HG02852 (cell line): Measurements from ENCODE around the gene HCN4.

Experiments used
- ATAC-seq: cut with Tn5 transposase; IDR thresholded peaks from one replicate; pipeline ENCODE4 v1.9.1; 2021; ENCODE audit warnings: mild to moderate bottlenecking, moderate library complexity; ENCODE audit not compliant: unreplicated experiment

Gene HCN4

DNA sequence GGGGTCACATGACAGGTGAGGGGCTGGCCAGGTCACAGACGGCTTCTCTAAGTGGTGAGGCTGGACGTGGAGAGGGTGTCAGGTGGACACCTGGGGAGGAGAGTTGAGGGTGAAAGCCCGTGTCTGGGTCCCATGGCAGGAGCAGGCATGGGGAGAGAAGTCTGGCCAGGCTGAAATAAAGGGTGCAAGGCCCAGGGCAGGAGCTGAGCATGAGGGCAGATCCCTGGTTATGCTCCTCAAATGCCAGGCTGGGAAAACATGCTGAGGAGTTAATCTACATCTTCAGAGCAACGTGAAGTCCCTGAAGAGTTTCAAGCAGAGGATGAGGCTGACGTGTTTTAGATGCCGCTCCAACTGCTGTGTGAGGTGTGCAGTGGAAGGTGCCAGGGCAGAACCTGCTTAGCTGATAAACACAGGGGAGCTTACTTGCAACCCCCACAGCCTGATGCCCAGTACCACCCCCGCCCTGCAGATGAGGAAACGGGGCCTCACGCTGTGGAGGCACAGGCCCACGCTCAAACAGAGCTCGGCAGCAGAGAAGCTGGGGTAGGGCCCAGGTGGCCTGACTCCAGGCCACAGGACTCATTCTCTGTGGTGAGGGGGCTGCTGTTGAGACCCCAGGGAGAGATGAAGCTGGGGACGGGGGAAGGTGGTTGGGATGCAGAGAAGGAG, 40.5 kb downstream of the HCN4 start:
- ATAC-seq: no peak

DNA sequence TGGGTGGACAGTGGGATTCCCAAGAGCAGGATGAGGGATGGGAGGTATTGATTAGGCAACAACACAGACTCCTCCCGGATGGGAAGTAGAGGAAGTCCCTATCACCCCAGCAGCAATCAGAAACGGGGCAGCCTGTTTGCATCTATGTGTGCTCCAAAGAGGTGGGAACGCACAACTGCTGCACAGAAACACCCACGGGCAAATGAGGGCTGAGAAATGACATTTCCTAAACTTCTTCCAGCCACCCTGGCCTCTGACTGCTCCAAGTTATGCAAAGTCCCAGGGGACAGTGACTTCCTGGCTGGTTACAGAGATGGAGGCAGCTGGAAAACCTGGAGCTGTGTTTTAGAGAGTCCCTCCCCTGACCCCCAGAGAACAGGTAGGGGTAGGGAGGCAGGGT, 42.6 kb downstream of the HCN4 start:
- ATAC-seq: no peak

DNA sequence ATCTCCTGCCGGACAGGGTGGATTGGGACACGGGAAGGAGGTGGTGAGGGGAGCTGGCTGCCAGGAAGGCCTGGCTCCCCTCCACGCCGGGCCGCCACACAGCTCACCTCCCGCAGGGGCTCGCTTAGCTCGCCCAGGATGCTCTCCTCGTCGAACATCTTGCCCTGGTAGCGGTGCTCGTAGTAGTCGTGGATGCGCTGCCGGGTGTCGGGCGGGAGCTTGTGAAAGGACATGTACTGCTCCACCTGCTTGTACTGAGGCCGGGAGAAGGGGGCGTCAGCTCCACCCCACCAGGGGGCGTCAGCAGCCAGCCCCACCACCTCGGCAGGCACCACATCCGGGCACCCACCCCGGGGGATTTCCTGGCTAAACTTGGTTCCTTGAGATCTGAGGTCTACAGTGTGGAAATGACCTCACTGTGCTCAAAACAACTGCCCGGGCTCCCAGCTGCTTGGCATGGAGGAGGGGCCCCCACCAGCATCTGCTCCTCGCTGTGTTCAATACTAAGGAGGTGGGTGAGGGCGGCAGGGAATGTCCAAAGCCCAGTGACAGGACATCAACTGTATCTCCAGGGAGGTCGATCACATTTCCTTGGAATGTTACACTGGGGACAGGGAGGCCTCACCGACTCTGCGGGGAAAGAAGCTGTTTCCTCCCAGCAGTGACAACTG, 43.4 kb downstream of the HCN4 start:
- no peak for ATAC-seq

DNA sequence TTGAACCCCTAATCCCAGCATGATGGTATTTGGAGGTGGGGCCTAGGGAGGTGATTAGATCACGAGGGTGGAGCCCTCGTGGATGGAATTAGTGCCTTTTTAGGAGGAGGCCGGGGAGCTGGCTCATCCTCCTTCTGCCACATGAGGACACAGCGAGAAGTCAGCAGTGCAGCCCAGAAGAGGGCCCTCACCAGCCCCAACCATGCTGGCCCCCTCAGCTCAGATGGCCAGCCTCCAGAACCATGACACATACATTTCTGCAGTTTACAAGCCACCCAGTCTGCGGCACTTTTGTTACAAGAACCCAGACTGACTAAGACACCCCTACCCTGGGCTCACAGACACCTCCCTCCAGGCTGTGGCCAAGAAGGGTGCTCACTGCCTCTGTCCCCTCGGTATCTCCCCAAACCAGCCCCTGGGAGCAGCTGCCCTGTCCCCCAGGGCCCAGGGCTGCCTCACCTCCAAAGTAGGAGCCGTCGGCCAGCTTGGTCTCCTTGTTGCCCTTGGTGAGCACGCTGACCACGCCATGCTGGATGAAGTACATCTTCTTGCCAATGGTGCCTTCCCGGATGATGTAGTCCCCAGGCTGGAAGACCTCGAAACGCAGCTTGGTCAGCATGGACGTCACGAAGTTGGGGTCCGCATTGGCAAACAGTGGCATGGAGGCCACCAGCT, 44.1 kb downstream of the HCN4 start:
- no peak for ATAC-seq

DNA sequence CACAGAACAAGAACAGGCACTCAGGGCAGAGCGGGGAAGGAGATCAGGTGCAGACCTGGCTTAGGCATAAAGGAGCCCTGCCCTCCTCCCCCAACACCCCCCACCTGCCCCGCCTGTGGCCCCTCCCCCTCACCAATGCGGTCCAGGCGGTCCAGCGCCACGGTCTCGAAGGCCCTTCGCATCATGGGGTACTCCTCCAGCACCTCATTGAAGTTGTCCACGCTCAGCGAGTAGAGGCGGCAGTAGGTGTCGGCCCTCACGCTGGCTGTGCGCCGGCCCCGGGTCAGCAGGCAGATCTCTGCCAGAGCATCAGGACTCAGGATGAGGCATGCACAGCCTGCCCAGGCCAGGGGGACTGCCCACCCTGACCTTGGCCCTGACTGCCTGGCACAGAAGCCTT, 44.8 kb downstream of the HCN4 start:
- ATAC-seq: no peak

DNA sequence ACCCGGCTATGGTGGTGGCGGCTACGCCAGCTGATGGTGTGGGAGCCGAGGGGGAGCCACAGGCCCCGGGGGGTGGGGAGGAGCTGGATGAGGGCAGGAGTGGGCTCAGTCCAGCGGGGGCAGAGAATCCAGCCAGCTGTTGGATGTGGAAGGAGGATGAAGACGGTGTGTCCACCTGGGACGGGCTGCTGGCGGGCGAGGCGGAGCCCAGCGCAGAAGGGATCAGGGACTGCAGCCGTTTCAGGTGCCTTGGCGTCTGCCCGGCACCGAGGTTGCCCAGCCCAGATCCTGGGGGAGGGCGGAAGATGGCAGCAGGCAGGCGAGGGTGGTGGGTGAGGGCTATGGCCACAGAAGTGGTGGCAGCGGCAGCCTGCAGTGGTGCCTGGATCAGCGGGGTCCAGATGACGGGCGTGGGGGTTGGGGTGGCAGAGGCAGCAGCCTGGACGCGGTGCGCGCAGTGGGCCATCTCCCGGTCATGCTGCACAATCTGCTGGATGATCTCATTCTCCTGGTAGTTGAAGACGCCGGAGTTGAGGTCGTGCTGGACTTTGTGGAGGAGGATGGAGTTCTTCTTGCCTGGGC, 45.3 kb downstream of the HCN4 start:
- ATAC-seq: no peak

DNA sequence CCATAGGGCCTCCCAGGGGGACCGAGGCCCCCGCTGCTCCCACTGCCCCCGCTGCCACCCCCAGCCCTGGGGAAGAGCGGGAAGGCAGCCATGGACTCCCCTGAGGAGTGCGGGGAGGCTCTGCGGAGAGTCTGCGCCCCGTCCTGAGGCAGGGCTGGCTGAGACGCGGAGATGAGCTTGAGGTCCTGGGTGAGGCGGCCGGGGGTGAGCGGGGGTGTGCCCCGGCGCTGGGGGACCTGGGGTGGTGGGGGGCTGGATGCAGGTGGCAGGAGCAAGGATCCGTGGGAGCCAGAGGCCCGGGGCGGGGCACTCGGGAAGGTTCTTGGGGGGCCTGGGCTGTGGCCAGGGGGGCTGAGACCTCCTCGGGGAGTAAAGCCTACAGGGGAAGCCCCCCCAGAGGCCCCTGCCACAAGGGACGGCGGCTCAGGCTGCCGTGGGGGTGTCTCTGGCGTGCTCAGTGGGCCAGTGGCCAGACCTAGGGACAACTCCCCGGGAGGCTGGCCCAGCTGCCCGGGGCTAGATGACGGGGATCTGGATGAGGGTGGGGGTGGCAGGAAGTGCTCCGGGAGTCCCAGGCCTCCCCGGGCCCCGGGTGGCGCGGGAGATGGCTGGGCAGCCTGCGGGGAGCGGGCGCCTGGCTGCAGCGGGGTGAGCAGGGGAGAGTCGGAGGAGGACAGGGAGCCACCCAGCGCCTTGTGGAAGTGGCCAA, 45.9 kb downstream of the HCN4 start:
- no peak for ATAC-seq

DNA sequence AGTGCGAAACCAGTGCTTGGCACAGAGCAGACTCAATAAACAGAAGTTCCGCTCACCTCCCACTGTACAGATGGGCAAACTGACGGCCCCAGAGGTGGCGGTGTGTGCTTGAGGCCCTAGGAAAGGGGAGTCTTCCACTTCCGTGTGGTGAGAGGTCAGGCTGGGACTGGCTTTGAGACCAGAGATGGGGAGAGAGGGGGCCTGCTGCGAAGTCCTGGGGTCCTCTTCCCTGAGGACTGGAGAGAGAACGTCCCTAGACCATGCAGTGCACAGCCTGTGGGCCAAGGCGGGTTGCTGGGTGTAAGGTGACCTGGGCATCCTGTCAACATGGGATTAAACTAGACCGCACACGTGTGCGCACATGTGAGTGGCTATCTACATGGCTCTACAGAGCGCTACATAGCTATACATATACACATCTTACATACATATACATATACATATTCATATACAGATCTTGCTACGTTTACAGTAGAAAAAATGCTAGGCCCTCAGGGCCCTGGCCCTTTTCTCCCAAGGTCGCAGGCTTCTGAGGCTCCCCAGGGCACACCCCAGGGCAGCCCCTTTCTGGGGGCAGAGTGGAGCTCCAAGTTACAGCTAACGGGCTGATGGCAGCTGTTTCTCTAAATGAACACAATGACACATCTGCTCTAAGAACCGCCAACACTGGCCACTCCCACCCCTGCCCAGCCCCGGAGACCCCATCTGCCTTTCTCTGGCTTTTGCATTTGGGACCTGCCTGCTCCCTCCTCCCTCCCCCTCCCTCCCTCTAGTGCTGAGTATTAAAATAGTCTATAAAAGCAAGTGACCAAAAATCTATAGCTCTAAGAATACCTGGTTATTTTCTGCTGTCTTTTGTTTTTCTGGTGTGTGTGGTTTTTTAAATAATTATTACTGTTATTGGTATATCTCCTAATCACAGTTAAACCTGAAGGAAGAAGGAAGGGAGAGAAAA, 47.0 kb downstream of the HCN4 start:
- ATAC-seq: no peak

DNA sequence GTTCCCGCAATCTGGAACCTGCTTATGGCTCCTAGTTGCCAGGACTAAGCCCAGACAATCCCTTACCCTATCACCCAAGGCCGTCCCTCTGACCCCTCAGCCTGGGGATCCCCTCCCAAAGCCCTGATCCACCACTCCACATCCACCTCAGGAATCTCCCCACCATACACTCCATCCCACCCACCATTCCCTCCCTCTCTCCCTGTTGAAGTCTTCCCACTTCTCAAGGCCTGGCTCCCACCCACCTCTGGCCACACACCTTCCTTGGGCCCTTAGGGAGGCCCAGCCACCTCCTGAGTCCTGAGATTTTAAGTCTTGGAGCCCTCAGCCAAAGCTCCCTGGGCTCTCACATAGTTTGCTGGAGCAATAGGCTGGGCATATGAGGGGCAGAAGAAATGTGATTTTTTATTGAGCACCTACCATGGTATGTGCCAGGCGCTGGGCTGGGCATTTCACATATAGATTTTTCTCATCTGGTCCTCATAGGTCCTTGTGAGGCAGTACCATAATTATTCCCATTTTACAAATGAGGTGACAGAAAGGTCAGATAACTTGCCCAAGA, 48.1 kb downstream of the HCN4 start:
- no peak for ATAC-seq

DNA sequence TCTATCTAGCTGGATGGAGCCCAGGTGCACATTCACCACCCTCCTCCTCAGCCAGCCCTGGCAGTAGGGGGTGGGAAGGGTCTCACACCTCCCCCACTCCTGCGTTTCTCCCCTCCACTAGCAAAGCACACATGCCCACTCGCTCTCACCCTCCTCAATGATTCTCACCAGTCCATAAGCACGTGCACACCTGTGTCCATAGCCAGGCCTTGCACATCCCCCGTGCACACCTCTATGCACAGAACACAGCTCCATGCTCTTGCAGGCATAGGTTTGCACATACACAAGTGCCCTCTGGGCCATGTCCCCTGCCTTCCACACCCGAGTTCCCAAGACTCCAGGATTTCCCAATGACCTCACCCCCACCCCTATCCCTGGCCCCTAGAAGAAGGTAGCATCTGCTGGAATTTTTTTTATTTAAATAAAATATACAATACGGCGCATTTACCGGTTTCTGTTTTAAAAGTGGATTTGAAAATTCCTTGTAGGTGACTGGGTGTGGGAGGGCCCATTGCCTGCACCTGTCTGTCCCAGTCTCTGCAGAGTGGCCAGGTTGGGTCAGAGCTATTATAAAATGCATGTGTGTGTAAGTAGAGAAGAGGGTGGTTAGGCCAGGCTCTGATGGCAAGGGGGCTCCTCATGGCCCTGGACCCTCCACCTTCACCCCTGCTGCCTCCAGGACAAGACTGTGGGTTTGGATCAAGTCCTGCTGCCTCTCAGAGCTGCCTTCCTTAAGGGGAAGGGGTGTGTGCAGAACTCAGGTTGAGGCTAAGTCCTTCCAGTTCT, 49.1 kb downstream of the HCN4 start:
- ATAC-seq: no peak

DNA sequence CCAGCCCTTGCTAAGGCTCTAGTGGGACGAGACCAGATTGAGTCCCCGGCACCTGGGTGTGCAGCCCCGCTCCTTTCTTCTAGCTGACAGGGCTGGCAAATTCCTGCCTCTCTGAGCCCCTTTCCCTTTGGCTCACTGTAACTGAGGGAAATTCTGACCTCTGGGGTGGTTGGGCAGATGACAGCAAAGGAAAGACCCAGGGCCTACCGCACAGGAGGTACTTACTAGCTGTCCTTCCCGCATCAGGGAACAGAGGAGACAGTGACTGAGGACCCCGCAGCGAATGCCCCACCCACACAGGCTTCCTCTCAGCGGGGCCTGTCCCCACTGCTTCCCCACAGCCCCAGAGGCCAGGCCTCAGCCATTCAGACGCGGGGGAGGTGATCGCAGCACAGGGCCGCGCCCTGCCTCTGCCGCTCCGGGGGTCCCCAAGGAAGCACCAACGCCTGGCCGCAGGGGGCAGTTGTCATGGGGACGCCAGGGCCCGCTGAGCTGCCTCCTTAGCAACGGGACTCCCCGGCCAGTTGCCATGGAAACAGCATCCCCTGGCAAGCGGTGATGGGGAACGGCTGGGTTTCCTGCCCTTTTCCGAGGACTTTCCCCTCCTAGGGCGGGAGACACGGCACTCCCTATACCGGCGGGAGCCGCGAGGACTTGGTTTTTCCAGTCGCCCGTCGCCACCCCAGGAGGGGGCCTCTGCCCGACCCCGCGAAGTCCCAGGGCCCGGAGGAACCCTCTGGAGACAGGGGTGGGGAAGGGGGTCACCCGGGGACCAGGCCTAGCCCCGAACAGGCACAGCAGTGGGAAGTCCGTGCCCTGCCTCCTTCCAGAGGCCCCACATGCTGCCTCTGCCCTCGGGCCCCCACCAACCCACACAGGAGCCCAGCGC, 50.1 kb downstream of the HCN4 start:
- ATAC-seq: peak; percentile 66

DNA sequence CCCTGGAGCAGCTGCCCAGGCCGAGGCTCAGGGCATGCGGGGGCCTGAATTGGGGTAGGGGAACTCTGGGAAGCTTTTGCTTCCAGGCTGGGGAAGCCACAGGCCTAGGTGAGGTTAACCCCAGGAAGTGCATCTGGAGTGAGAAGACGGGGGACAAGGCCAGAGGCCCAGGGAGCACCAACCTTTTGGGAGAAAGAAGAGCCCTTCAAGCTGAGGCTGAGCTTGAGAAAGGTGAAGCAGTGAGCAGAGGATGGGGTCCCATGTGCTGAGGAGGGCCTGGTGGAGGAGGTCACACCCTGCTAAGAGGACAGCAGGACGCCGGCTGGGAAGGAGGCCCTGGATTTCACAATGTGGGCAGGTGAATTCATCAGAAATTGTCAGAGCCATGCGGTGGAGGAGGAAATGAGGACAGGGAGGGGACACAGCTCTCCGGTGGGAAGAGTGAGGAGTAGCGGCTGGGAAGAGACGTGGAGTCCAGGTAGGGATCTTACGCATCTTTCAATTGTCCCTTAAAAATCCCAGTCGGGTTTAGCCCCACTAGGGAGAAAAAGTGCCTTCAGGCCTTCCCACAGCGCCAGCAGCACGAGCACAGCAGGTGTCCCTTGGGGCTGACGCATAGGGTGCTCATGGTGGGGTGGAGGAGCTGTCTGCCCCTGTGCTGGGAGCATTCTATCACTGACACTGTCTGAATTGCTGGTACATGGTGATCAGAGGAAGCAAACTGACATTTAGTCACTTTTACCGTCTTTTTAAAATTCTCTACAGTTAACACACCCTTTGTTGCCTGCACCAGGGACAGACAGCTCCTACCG, 50.9 kb downstream of the HCN4 start:
- no peak for ATAC-seq

DNA sequence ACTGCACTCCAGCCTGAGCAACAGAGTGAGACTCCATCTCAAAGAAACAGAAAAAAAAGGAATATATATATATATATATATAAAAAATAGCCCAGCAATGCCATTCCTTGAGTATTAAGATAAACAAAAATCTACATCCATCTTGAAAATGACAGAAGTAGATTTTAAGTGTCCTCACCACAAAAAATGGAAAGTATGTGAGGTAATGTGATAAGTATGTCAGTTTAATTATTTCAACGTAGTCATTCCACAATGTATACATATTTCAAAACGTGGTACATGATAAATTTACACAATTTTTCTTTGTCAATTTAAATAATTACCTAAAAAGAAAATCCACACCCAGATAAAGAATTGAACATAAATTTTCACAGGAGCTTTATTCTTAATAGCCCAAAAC, 54.9 kb downstream of the HCN4 start:
- ATAC-seq: no peak

DNA sequence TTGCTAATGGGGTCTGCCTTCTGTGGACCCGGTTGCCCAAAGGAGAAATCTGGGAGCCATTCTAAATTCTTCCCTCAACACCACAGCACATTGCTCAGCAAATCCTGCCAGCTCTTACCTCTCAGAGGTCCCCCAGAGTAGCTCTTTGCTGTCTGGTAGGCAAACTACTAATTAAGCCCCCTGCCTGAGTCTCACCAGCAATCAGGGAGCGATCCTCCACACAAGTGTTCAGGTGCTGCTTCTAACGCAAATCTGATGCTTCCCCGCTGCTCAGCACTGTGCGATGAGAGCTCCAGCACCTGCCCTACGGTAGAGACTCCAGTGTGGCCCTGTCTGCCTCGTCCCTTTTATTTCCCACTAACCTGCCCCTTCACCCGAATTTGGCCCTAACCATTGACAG, 60.5 kb downstream of the HCN4 start:
- no peak for ATAC-seq

DNA sequence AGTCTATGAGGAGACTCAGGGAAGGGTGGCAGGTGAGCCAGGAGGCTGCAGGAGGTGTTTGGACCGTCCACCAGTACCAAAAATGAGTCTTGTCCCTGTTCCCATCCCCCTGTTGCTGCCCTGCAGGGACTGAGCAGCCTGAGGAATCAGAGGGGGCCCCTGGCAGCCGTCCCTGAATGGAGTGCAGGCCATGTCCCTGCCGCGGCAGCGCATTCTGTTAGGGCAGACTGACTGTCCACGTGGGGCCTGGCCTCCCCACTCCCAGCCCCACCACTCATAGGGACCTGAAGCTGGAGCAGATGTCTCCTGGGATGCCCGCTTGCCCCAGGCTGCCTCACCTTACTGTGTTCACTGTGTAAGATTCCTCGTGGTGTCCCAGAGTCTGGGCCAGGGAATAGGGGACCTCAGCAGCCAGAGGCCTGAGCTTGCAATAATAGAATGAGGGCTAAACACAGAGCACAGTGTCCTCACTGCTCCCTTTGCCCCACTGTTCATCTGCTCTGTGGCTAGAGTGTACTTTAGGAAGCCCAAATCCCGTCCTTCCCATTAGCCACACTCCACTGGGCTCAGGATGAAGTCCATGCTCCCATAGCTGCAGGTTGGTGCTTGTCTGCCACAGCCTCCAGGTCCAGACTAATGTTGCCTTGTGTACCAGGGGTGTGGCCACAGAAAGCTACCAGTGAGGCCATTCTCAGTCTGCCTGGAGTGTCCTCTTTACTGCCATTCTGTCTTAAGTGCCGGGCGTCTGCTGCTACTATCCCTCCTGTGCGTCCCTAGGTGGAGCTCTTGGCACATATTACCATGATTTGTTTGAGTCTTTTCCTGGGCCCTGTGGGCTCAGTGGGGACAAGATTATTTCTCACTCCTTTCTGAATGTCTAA, 63.2 kb downstream of the HCN4 start:
- no peak for ATAC-seq

DNA sequence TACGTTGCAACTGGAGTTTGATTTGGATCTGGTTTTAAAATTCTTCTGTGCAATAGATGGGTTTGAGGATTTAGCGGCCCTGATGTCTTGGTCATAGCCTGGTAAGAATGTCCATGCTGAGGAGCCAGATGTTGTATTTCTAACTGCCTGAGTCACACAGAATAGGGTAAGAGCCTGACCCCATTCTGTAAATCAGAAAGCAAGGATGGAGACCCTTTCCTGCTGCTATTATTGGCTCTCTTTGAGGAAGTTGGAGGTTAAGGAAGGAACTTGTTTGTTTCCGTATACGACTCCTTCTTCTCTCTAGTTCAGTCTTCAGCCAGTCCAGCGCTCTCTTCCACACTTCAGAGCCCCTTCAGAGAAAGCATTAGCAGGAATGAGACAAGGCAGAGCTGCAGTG, 65.1 kb downstream of the HCN4 start:
- ATAC-seq: no peak
